Dedifferentiated amniotic fluid mesenchymal stem cell (primary cell): ENCODE measurements around the gene FOXL3.

Experiments used
- DNase-seq: peaks from one replicate; pipeline ENCODE4 v3.0.0-alpha.2; 2016; ENCODE audit errors: extremely low spot score

FOXL3 gene

DNA sequence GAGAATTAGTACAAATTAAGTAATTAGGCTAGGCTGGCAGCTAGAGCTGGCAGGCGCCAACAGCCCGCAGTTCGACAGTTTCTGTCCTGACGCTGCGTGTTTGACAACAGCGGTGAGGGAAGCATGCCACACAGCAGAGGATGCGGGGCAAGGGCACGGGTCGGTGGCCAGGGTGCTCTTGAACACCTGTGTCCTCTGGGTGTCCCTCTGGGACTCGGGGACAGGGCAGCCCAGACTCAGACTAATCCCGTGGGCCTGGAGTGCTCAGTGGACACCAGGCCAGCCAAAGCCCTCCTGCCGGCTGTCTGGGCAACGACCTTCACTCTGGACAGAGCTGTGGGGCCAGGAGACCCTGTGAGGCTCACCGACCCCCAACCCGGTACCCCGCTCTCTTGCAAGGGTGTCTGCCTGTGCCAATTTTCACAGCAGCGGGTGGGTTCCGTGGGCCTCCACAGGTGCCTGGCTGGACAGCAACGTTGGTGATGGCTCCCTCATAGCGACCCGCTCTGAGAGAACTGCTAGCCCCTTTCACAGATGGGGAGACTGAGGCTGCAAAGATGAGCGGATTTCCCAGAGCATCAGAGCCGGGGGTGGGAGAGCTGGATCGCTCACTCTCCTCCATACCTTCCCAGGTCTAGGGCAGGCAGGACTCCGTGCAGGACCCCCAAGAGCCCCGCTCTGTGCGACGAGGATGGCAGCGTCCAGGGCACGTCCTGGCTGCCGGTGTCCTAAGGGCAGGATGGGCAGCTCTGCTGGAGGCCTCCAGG is 48.5 kb downstream of the FOXL3 start:
- no peak for DNase-seq

DNA sequence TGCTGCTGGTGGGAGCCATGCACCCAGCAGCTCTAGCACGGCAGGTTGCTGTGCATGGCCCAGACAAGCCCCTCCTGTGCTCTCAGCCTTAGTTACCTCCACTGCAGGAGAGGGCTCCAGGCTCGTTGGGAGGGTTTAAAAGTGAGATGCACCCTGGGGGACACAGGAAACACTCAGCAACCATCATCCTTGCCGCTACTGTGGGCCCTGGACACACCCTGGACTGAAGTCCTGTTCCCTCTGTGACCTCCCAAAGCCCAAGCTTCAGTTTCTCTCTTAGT is 49.0 kb downstream of the FOXL3 start:
- DNase-seq = no peak

DNA sequence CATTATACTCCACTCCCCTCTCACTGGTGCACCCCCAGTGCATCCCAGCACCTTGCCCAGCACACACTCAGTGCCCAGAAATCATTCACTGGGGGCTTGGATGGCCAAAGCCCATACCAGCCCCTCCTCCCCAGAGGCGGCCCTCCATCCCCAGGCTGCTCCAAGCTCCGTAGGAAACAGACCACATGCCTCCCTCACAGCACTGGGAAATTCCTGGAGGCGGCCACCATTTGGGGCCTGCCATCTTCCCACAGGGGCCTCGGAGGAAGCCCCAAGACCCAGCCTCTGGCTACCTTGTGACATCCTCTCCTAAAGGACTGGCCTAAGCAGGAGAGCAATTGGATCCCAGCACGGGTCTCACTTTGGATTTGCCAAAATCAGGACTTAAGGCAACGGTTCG is 49.7 kb downstream of the FOXL3 start:
- no peak for DNase-seq

DNA sequence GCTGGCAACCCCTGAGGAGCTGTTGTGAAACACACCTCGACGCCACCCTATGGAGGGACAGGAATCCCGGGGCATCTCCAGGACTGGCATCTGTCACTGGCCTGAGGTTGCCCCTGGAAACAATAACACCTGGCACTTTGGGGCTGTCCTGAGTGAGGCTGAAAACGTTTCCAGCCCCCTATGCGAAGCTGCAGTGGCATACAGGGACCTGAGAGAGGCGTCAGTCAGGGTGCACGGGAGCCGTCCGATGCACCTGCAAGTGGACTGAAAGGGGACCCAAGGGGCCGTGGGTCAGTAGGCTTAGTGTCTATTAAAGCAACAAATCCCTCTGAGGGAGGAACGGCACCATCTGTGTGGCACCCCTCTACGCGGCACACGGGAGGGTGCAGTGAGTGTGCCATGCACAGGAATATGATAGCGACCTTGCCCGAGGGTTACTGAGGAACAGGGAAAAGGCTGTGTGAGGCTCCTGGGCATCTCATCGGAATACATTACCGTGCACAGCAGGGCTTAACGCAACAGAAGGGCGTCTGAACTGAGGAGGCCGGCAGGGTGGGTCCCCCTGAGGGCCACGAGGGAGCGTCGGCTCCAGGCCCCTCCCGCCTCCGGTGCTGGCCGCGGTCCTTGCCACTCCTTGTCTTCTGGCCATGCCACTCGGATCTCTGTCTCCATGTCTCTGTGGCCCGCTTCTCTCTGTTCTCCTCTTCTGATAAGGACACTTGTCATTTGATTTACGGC is 50.4 kb downstream of the FOXL3 start:
- DNase-seq = no peak
